BE2C (cell line): ENCODE results near the gene STRADA. TPM values are rescaled to one million over a fixed set of nuclear protein-coding genes. Genes with fewer than 3 reads are reported as not detected.

Source experiments
- DNase-seq: peaks from one replicate; pipeline ENCODE4 v3.0.0-alpha.2; 2020
- H3K27me3 ChIP-seq: fragments of 250-450 bp; sonication (Bioruptor Pico); 2 replicates; pipeline ENCODE4 v1.5.1; 2020; ENCODE audit warnings: mild to moderate bottlenecking
- H3K36me3 ChIP-seq: fragments of 250-450 bp; sonication (Bioruptor Pico); 2 replicates; pipeline ENCODE4 v1.5.1; 2020; ENCODE audit warnings: mild to moderate bottlenecking
- H3K4me1 ChIP-seq: fragments of 250-450 bp; sonication (Bioruptor Pico); 2 replicates; pipeline ENCODE4 v1.5.1; 2020
- H3K4me3 ChIP-seq: 2 replicates; pipeline ENCODE4 v1.5.1; 2011; ENCODE audit warnings: low read depth, low read length
- H3K9me3 ChIP-seq: fragments of 250-450 bp; sonication (Bioruptor Pico); 2 replicates; pipeline ENCODE4 v1.5.1; 2020
- polyA plus RNA-seq: library from polyadenylated mRNA; unstranded; fragments of >200 nt; gene quantifications from one replicate; pipeline ENCODE4 v1.2.1, GENCODE V29; 2012; ENCODE audit warnings: low read depth, missing spikeins; ENCODE audit not compliant: insufficient read length, insufficient read depth
- TF ChIP-seq, protein P1 (sequence below): IDR thresholded peaks from 2 replicates; pipeline ENCODE4 v1.5.1; 2012; ENCODE audit warnings: mild to moderate bottlenecking, low read depth, low read length

Gene STRADA, protein sequence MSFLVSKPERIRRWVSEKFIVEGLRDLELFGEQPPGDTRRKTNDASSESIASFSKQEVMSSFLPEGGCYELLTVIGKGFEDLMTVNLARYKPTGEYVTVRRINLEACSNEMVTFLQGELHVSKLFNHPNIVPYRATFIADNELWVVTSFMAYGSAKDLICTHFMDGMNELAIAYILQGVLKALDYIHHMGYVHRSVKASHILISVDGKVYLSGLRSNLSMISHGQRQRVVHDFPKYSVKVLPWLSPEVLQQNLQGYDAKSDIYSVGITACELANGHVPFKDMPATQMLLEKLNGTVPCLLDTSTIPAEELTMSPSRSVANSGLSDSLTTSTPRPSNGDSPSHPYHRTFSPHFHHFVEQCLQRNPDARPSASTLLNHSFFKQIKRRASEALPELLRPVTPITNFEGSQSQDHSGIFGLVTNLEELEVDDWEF
- 45.0 TPM for polyA plus RNA-seq

DNA sequence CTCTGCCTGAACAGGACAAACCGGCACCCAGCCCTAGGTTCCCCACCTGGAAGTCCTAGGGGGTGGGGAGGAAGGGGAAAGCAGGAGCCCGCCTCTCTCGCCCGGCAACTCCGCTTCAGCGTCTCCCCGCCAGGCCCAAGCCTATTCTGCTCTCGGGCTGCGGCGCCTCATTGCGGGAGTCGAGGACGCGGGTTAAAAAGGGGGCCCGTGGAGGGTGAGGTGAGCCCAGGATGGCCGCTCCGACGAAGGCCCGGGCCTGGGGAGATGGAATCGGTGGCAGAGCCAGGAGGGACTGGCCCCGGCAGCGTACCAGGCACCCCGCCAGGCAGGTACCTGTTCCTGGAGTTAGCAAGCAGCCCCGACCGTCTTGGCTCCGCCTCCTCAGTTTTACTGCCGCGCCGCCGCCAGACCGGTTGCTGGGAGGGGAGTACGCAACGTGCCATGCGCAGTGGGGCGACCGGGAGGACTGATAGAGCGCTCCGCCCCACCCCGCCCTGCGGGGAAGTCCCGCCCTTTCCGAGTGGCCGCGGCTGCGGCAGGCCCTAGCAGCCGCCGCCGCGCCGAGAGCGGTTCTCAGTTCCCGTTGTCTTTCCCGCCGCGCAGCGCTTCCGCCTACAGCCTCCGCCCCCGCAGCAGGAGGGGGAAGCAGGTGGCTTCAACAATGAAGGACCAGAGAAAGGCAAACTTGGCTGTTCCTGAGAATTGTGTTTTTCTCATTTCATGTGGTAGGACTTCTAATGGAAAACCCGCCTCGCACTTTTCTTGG lies at the start of gene STRADA:
Gene STRADA, minus strand, starts transcription at position 392 of the 766 bp plus-strand sequence. CDS start 13,430 bp downstream, outside the sequence.
- Histone ChIP-seq H3K9me3 (no peaks in the 10 kb centered on the region), H3K4me1 (no peaks in the 10 kb centered on the region), H3K36me3 (peaks cover 8% of the 10 kb centered on the region), H3K27me3 (no peaks in the 10 kb centered on the region), H3K4me3 (peak within 1 kb of the TSS; percentile 88)
- TF ChIP-seq, protein P1, sequence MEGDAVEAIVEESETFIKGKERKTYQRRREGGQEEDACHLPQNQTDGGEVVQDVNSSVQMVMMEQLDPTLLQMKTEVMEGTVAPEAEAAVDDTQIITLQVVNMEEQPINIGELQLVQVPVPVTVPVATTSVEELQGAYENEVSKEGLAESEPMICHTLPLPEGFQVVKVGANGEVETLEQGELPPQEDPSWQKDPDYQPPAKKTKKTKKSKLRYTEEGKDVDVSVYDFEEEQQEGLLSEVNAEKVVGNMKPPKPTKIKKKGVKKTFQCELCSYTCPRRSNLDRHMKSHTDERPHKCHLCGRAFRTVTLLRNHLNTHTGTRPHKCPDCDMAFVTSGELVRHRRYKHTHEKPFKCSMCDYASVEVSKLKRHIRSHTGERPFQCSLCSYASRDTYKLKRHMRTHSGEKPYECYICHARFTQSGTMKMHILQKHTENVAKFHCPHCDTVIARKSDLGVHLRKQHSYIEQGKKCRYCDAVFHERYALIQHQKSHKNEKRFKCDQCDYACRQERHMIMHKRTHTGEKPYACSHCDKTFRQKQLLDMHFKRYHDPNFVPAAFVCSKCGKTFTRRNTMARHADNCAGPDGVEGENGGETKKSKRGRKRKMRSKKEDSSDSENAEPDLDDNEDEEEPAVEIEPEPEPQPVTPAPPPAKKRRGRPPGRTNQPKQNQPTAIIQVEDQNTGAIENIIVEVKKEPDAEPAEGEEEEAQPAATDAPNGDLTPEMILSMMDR = no peak
- DNase-seq = peak; percentile 100

DNA sequence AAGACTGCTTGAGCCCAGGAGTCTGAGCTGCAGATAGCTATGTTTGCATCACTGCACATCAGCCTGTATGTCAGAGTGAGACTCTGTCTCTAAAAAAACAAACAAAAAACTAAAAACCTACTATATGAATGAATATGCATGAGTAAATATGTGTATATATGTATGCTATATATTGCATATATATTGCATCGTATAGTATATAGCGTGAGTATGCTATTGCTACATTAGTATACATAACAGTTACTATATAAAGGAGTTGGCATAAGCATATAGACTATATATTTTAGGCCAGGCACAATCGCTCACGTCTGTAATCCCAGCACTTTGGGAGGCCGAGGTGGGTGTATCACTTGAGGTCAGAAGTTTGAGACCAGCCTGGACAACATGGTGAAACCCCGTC lies 48.5 kb upstream of the STRADA start:
- TF ChIP-seq, protein P1 = no peak
- H3K27me3 ChIP-seq = no peaks in the 10 kb centered on the region
- peaks cover 93% of the 10 kb centered on the region for H3K36me3 ChIP-seq
- H3K4me3 ChIP-seq = no peak overlapping the region
- no peak for DNase-seq
- no peaks in the 10 kb centered on the region for H3K4me1 ChIP-seq
- no peaks in the 10 kb centered on the region for H3K9me3 ChIP-seq

DNA sequence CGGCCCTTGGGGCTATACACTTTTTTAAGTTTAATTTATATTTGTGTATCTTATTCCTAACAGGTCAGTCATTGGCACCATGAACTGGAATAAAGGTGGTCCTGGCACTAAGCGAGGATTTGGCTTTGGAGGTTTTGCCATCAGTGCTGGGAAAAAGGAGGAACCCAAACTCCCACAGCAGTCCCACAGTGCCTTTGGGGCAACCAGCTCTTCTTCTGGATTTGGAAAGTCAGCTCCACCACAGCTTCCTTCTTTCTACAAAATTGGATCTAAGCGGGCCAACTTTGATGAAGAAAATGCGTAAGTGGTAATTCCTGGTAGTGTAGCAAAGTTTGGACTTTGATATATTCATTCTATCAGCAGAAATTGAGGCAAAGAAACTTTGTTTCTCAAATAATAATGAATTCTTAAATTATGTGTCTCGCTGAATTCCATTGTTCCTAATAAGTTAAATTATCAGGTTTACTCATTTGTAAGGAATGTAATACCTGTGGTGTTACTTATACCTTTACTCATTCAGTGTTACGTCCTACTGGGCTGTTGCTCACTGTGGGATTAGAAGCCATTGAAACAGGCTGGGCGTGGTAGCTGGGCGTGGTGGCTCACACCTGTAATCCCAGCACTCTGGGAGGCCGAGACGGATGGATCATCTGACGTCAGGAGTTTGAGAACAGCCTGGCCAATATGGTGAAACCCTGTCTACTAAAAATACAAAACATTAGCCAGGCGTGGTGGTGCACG lies 45.5 kb upstream of the STRADA start:
- DNase-seq = no peak
- no peaks in the 10 kb centered on the region for H3K27me3 ChIP-seq
- no peak overlapping the region for H3K4me3 ChIP-seq
- TF ChIP-seq, protein P1 = no peak
- no peaks in the 10 kb centered on the region for H3K4me1 ChIP-seq
- H3K9me3 ChIP-seq = no peaks in the 10 kb centered on the region
- peaks cover 85% of the 10 kb centered on the region for H3K36me3 ChIP-seq

DNA sequence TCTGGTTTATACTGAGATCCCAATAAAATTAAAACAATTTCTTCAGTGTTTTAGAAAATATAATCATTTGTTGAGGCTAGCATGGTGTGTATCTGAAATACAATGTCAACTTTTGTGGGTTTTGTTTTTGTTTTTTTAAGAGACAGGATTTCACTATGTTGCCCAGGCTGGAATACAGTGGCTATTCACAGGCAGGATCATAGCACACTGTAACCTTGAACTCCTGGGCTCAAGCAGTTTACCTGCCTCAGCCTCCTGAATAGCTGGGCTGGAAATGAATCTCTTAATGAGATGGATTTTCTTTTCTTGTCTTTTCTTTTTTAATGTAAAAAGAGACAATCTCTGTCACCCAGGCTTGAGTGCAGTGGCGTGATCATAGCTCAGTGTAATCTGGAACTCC lies 44.5 kb upstream of the STRADA start:
- no peaks in the 10 kb centered on the region for H3K27me3 ChIP-seq
- no peaks in the 10 kb centered on the region for H3K9me3 ChIP-seq
- H3K4me1 ChIP-seq = no peaks in the 10 kb centered on the region
- H3K36me3 ChIP-seq = peaks cover 83% of the 10 kb centered on the region
- TF ChIP-seq, protein P1 = no peak
- no peak for DNase-seq
- no peak overlapping the region for H3K4me3 ChIP-seq

DNA sequence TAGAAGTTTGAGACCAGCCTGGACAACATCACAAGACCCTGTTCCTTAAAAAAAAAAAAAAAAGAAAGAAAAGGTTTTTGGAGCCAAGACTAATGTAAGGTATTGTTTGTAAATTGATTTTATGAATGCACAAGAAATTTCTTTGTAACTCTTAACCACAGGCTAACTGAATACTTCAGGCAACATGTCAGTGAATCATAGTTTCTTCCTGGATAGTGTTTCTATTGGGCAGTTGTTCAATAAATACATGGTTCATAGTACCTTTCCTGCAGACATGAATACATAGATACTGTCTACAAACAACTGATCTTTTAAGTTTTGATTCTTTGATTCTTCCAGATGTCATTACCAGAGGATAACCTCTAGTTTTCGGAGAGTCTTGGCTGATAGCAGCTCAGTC lies 44.0 kb upstream of the STRADA start:
- DNase-seq = no peak
- peaks cover 83% of the 10 kb centered on the region for H3K36me3 ChIP-seq

More for the DNA sequence above, 44.0 kb upstream of the STRADA start:
- Histone ChIP-seq H3K4me1 (no peaks in the 10 kb centered on the region), H3K4me3 (no peak overlapping the region), H3K9me3 (no peaks in the 10 kb centered on the region), H3K27me3 (no peaks in the 10 kb centered on the region)
- TF ChIP-seq, protein P1 = no peak
